Measurements from ENCODE around the gene PNMA8B.

The PNMA8B gene

GRCh38 chr19:46515879-46516350 lies 20.2 kb upstream of the PNMA8B start:
- no peak for TF ChIP-seq Cebpa-rat (IDR thresholded peaks at IDR 0.05)

GRCh38 chr19:46515290-46515609 lies 19.6 kb upstream of the PNMA8B start:
- H3K27me3 ChIP-seq, result no peaks in the 10 kb centered on the region
- H3K4me1 ChIP-seq, result peaks cover 32 to 57% (median 43%) of the 10 kb centered on the region in 10 experiments
- H3K9me3 ChIP-seq (replicated peaks in 1 of 11), result peaks cover 6 to 12% (median 9%) of the 10 kb centered on the region in 11 experiments; a peak in 20 of 22 replicates
- H3K27ac ChIP-seq, result no peak overlapping the region
- H3K9ac ChIP-seq, result no peak overlapping the region
- H4K20me1 ChIP-seq, result no peaks in the 10 kb centered on the region
- no peak for TF ChIP-seq Cebpa-rat (IDR thresholded peaks at IDR 0.05)
- no peak overlapping the region for H3K4me2 ChIP-seq
- no peaks in the 10 kb centered on the region for H3K36me3 ChIP-seq
- H3K4me3 ChIP-seq, result no peak overlapping the region

More at GRCh38 chr19:46515879-46516350, 20.2 kb upstream of the PNMA8B start:
- Histone ChIP-seq H3K36me3 (no peaks in the 10 kb centered on the region), H3K4me2 (peak overlapping the region in 3 of 11 experiments; percentile 3 to 37 (median 15); a peak in 1 of 22 replicates), H3K4me1 (peaks cover 39 to 63% (median 50%) of the 10 kb centered on the region in 10 experiments), H3K9ac (no peak overlapping the region; a peak in 1 of 22 replicates), H3K9me3 (replicated peaks in 1 of 11) (peaks cover 5 to 11% (median 8%) of the 10 kb centered on the region in 11 experiments; a peak in 20 of 22 replicates), H3K27me3 (no peaks in the 10 kb centered on the region), H3K27ac (no peak overlapping the region), H4K20me1 (no peaks in the 10 kb centered on the region), H3K4me3 (no peak overlapping the region)

GRCh38 chr19:46514589-46515289 lies 19.1 kb upstream of the PNMA8B start:
- no peak for TF ChIP-seq Cebpa-rat (IDR thresholded peaks at IDR 0.05)
- Histone ChIP-seq H3K9ac (0 out of 22 replicates have a peak overlapping the region, but pooled peaks of 1 of the 11 experiments have one; percentile 18), H3K4me2 (no peak overlapping the region)

GRCh38 chr19:46513461-46514236 lies 18.0 kb upstream of the PNMA8B start:
- Histone ChIP-seq H3K27me3 (no peaks in the 10 kb centered on the region), H4K20me1 (no peaks in the 10 kb centered on the region), H3K4me1 (peaks cover 16 to 41% (median 27%) of the 10 kb centered on the region in 10 experiments), H3K9ac (no peak overlapping the region; a peak in 1 of 22 replicates), H3K9me3 (replicated peaks in 1 of 11) (peaks cover 6 to 12% (median 9%) of the 10 kb centered on the region in 11 experiments; a peak in 20 of 22 replicates), H3K27ac (no peak overlapping the region), H3K4me2 (peak overlapping the region in 4 of 11 experiments; percentile 37 to 52 (median 50); a peak in 5 of 22 replicates), H3K36me3 (no peaks in the 10 kb centered on the region), H3K4me3 (no peak overlapping the region)
- no peak for TF ChIP-seq Cebpa-rat (IDR thresholded peaks at IDR 0.05)

More at GRCh38 chr19:46514589-46515289, 19.1 kb upstream of the PNMA8B start:
- Histone ChIP-seq H3K9me3 (replicated peaks in 1 of 11) (peaks cover 6 to 12% (median 9%) of the 10 kb centered on the region in 11 experiments; a peak in 20 of 22 replicates), H4K20me1 (no peaks in the 10 kb centered on the region), H3K27me3 (no peaks in the 10 kb centered on the region), H3K36me3 (no peaks in the 10 kb centered on the region), H3K4me1 (peaks cover 27 to 52% (median 38%) of the 10 kb centered on the region in 10 experiments), H3K27ac (no peak overlapping the region), H3K4me3 (no peak overlapping the region)

- Histone ChIP-seq H4K20me1 (no peaks in the 10 kb centered on the region), H3K27ac (no peak overlapping the region), H3K27me3 (no peaks in the 10 kb centered on the region), H3K9me3 (replicated peaks in 1 of 11) (peaks cover 6 to 12% (median 9%) of the 10 kb centered on the region in 11 experiments; a peak in 20 of 22 replicates), H3K9ac (no peak overlapping the region), H3K36me3 (no peaks in the 10 kb centered on the region), H3K4me1 (peaks cover 4 to 19% (median 12%) of the 10 kb centered on the region in 10 experiments; a peak in 18 of 20 replicates), H3K4me3 (no peak overlapping the region), H3K4me2 (no peak overlapping the region)
- TF ChIP-seq Cebpa-rat (IDR thresholded peaks at IDR 0.05), result no peak
Measured at GRCh38 chr19:46511237-46511636, 15.6 kb upstream of the PNMA8B start.

- TF ChIP-seq Cebpa-rat (IDR thresholded peaks at IDR 0.05), result no peak
- H3K27ac ChIP-seq, result no peak overlapping the region
- peak overlapping the region in 8 of 11 experiments; percentile 7 to 53 (median 28); a peak in 12 of 22 replicates for H3K4me2 ChIP-seq
Measured at GRCh38 chr19:46508206-46508605, 12.5 kb upstream of the PNMA8B start.

GRCh38 chr19:46503848-46504453 lies 8.3 kb upstream of the PNMA8B start:
- Histone ChIP-seq H3K27ac (no peak overlapping the region), H3K4me1 (peaks cover 12 to 31% (median 16%) of the 10 kb centered on the region in 10 experiments), H3K9ac (no peak overlapping the region), H3K36me3 (no peaks in the 10 kb centered on the region), H4K20me1 (no peaks in the 10 kb centered on the region), H3K4me3 (no peak overlapping the region), H3K9me3 (replicated peaks in 1 of 11) (peaks cover 0 to 6% (median 0%) of the 10 kb centered on the region in 11 experiments; a peak in 2 of 22 replicates), H3K4me2 (no peak overlapping the region), H3K27me3 (no peaks in the 10 kb centered on the region)
- TF ChIP-seq Cebpa-rat (IDR thresholded peaks at IDR 0.05), result no peak

More at GRCh38 chr19:46508206-46508605, 12.5 kb upstream of the PNMA8B start:
- Histone ChIP-seq H4K20me1 (no peaks in the 10 kb centered on the region), H3K4me1 (peaks cover 4 to 18% (median 10%) of the 10 kb centered on the region in 10 experiments; a peak in 15 of 20 replicates), H3K9ac (no peak overlapping the region), H3K27me3 (no peaks in the 10 kb centered on the region), H3K9me3 (replicated peaks in 1 of 11) (peaks cover 6 to 16% (median 9%) of the 10 kb centered on the region in 11 experiments; a peak in 20 of 22 replicates), H3K36me3 (no peaks in the 10 kb centered on the region), H3K4me3 (no peak overlapping the region)

GRCh38 chr19:46502891-46503290 lies 7.2 kb upstream of the PNMA8B start:
- H3K4me2 ChIP-seq, result no peak overlapping the region
- H3K4me3 ChIP-seq, result no peak overlapping the region
- H3K36me3 ChIP-seq, result no peaks in the 10 kb centered on the region
- no peak overlapping the region for H3K9ac ChIP-seq
- H3K4me1 ChIP-seq, result peaks cover 22 to 34% (median 24%) of the 10 kb centered on the region in 10 experiments
- H3K9me3 ChIP-seq (replicated peaks in 1 of 11), result peaks cover 0 to 6% (median 0%) of the 10 kb centered on the region in 11 experiments; a peak in 2 of 22 replicates
- no peak overlapping the region for H3K27ac ChIP-seq
- H3K27me3 ChIP-seq, result no peaks in the 10 kb centered on the region
- H4K20me1 ChIP-seq, result no peaks in the 10 kb centered on the region
- TF ChIP-seq Cebpa-rat (IDR thresholded peaks at IDR 0.05), result no peak
